ENCODE data around the gene TAS2R46.

- no peak for TF ChIP-seq POLR2AphosphoS5 (IDR thresholded peaks at IDR 0.05; ENCODE audit: low read depth, low read length)
- TF ChIP-seq CTCF (IDR thresholded peaks at IDR 0.05), result no peak
- no peak for TF ChIP-seq SIN3A (IDR thresholded peaks at IDR 0.05; ENCODE audit: borderline replicate concordance, insufficient read depth, low read depth, low read length)
- no peak for TF ChIP-seq REST (IDR thresholded peaks at IDR 0.05; ENCODE audit: insufficient read depth in 1 of 2, low read depth in 2 of 2, low read length in 1 of 2)
Observed at GRCh38 chr12:11092128-11092527, 30.0 kb upstream of the TAS2R46 start, which contains the start of gene TAS2R43.
